Measurements from ENCODE around the gene DMRT2.

DMRT2 gene

GRCh38 chr9:1098551-1098950 is 48.4 kb downstream of the DMRT2 start:
- DNase-seq: no peak

- no peak for DNase-seq
These were observed 50.0 kb downstream of the DMRT2 start for GRCh38 chr9:1100201-1100600.

- no peak for DNase-seq
These were observed 50.8 kb downstream of the DMRT2 start for GRCh38 chr9:1100945-1101344.

DNA sequence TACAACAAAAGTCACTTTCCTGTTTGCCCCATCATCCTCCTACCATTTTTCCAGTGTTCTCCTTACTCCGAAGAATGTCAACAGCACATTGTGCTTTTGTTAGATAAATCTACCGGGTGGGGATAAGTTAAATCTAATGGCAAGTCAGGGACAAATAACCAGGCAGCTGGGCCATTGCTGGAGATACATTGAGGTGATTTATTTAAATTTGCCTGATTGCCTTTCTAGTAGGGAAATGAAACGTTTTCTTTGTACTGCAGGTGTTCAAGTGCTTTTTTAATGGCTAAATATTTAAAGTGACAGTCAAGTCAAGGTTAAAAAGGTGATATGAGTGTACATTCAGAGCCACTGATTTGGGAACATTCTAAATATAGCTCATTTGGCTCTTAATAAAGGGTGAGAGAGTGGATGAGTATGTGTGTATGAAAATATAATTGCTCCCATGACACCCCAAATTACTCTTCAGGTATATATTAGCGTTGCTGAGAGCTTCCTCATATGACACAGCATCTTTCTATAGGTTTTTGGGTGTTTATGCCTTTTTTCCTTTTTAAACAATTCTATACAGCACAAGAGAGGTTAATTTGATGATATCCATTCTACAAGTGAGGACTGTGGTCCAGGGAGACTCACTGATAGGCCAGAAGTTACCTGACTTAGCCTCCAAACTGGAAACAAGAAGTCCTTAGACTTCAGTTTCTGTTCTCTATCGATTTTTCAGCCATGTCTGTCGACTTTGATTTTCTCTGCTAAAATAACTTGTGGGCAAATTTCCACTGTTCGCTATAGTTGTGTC is 51.9 kb downstream of the DMRT2 start:
- no peak for DNase-seq

GRCh38 chr9:1102642-1102970 is 52.4 kb downstream of the DMRT2 start:
- DNase-seq: no peak
